Left lung (tissue), 10 donors: ENCODE results near the gene MCM6. TPM values are rescaled to one million over a fixed set of nuclear protein-coding genes. Genes with fewer than 3 reads are reported as not detected.

ENCODE experiments used
- ATAC-seq: fragments of 200-7000 bp; cut with Tn5 transposase; one replicate; pipeline ENCODE4 v1.9.1; 2020; ENCODE audit warnings: moderate library complexity
- DNase-seq, 4 donors: peaks; one replicate each; pipeline ENCODE4 v3.0.0-alpha.2; 2013 to 2020
- H3K27ac ChIP-seq, 2 donors: fragments of 200-600 bp; sonication (generic) in 1 of 2; one replicate each; pipeline versions ENCODE4 v1.5.0 to v1.8.0; 2020 to 2021
- H3K27me3 ChIP-seq, 2 donors: fragments of 200-600 bp; sonication (generic) in 1 of 2; one replicate each; pipeline versions ENCODE4 v1.5.0 to v1.8.0; 2020 to 2021
- H3K36me3 ChIP-seq, 2 donors: fragments of 200-600 bp; sonication (generic) in 1 of 2; one replicate each; pipeline versions ENCODE4 v1.5.0 to v1.8.0; 2020 to 2021
- H3K4me1 ChIP-seq, 2 donors: fragments of 200-600 bp; one replicate each; pipeline ENCODE4 v1.8.0; 2021
- H3K4me3 ChIP-seq, 2 donors: fragments of 200-600 bp; sonication (generic) in 1 of 2; one replicate each; pipeline versions ENCODE4 v1.5.0 to v1.8.0; 2020 to 2021; ENCODE audit warnings: mild to moderate bottlenecking in 1 of 2
- H3K9me3 ChIP-seq, 2 donors: fragments of 200-600 bp; sonication (generic) in 1 of 2; one replicate each; pipeline versions ENCODE4 v1.5.0 to v1.8.0; 2020 to 2021
- intact Hi-C, 2 donors: fragments of 100-400 bp; cut with DNase I; formaldehyde crosslinking; loops; one replicate each; pipeline versions ENCODE4 v1.11.2 to v1.14.2; 2022
- polyA plus RNA-seq, 6 donors: library from polyadenylated mRNA; unstranded; fragments of 120-200 nt; gene quantifications; one replicate each; pipeline ENCODE4 v1.2.1, GENCODE V29; 2013; ENCODE audit not compliant: insufficient read length in 6 of 6
- total RNA-seq, 2 donors: library from RNA; stranded (reverse); fragmentation: NEBNext Ultra II Directional; extraction: Animal tissue kit (Norgen Biotek cat#: 25700); gene quantifications; one replicate each; pipeline ENCODE4 v1.2.1, GENCODE V29; 2021
- TF ChIP-seq, protein P1 (sequence below), 2 donors: fragments of 200-600 bp; sonication (generic) in 1 of 2; IDR thresholded peaks; one replicate each; pipeline versions ENCODE4 v1.5.0 to v1.8.0; 2021; ENCODE audit warnings: antibody characterized with exemption in 2 of 2
- donor health status: DM: no; HTN: yes; CAD: no.
- donor health status: DM: no; HTN: no; CAD: no.

Gene MCM6
- total and polyA plus RNA-seq, 8 donors = 21.1 to 60.8 (median 50.1) TPM

DNA sequence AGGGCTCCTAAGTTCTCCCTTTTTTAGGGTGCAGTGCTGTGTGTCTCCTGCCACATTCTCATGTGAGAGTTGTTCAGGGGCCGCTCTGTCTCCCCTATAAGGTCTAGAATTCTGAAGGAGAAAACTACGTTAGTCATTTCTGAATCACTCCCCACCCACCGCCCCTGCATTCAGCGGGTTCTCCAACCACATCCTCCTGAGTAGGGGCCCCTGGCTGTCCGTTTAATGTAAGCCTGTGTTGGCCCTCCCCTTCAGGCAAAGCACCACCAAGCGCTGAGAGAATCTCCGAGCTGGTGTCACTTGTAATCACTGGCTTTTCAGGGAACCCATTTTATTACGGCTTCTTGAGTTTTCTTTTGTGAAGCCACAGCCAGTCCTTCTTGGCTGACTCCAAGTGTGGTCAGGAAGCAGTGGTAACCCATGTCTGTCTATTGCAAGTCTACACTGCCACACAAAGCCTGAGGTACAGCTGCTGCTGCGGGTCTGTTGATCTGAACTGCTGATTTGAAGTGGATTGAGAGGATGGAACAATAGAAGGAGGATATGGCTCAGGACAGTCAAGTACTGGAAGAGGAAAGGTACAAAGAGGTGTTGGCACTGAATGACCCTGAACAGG, 56.1 kb downstream of the MCM6 start:
- H3K36me3 ChIP-seq = no peaks in the 10 kb centered on the region
- no peak for DNase-seq
- H3K27ac ChIP-seq = no peak overlapping the region
- TF ChIP-seq, protein P1, sequence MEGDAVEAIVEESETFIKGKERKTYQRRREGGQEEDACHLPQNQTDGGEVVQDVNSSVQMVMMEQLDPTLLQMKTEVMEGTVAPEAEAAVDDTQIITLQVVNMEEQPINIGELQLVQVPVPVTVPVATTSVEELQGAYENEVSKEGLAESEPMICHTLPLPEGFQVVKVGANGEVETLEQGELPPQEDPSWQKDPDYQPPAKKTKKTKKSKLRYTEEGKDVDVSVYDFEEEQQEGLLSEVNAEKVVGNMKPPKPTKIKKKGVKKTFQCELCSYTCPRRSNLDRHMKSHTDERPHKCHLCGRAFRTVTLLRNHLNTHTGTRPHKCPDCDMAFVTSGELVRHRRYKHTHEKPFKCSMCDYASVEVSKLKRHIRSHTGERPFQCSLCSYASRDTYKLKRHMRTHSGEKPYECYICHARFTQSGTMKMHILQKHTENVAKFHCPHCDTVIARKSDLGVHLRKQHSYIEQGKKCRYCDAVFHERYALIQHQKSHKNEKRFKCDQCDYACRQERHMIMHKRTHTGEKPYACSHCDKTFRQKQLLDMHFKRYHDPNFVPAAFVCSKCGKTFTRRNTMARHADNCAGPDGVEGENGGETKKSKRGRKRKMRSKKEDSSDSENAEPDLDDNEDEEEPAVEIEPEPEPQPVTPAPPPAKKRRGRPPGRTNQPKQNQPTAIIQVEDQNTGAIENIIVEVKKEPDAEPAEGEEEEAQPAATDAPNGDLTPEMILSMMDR (IDR thresholded peaks at IDR 0.05) = no peak
- intact Hi-C loops = no loop called here
- no peaks in the 10 kb centered on the region for H3K27me3 ChIP-seq
- H3K4me1 ChIP-seq = no peaks in the 10 kb centered on the region
- ATAC-seq = no peak
- H3K9me3 ChIP-seq = peaks cover 0 to 9% of the 10 kb centered on the region in 2 donors
- H3K4me3 ChIP-seq = no peak overlapping the region

DNA sequence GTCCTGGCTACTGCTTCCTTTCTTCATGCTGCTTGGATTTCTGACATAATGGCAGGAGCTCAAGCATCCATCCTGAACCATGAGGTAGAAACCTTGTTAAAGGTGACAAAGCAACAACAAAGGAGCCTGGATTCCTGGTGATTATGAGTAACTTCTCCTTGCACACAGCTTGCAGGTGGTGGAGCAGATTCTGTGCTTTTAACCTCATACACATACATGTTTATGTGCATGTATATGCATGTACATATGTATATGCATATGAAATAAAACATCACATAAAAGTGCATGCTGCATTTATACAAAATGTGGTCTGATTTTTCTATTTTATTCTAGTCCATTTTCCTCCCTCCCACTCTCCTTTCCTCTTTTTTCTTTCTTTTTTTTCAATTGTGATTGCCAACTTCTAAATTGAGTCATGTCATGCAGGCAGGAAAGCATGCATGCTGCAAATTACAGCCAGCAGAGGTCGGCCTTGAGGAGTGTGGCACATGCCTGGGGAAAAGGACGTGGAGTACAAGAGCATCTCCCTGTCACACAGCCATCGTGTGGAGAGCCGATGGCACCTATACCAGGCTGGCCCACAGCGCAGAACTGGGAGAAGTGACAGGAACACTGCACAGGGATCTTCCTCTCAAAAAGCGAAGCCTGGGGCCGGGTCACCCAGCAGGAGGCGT, 57.2 kb downstream of the MCM6 start:
- TF ChIP-seq, protein P1 (IDR thresholded peaks at IDR 0.05) = no peak
- Histone ChIP-seq H3K4me1 (no peaks in the 10 kb centered on the region), H3K4me3 (no peak overlapping the region), H3K27me3 (no peaks in the 10 kb centered on the region), H3K27ac (no peak overlapping the region), H3K36me3 (no peaks in the 10 kb centered on the region), H3K9me3 (peaks cover 0 to 13% of the 10 kb centered on the region in 2 donors)
- DNase-seq = no peak
- intact Hi-C loops = no loop called here
- ATAC-seq = no peak

DNA sequence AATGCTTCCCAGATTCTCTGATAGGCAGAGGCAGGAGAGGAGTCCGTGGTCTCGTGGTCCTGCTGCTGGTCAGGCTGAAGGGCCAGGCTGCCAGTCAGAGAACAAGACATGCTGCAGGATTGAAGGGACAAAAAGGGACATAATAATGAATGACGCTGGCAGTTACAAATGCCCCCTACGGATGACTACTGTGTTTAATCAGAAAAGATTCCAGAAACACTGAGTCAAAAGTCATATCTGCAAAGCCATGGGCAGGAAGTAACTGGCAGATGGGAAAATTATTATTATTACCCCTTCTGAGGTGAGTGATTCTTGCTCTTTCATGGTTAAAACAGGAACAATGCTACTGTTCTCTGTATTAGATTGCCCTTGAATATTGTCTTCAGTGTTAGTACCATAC, 58.3 kb downstream of the MCM6 start:
- H3K4me1 ChIP-seq = no peaks in the 10 kb centered on the region
- no peak overlapping the region for H3K4me3 ChIP-seq
- intact Hi-C loops = no loop called here
- TF ChIP-seq, protein P1 (IDR thresholded peaks at IDR 0.05) = no peak
- no peaks in the 10 kb centered on the region for H3K27me3 ChIP-seq
- H3K9me3 ChIP-seq = peaks cover 0 to 7% of the 10 kb centered on the region in 2 donors
- DNase-seq = no peak
- no peaks in the 10 kb centered on the region for H3K36me3 ChIP-seq
- no peak overlapping the region for H3K27ac ChIP-seq
- no peak for ATAC-seq

DNA sequence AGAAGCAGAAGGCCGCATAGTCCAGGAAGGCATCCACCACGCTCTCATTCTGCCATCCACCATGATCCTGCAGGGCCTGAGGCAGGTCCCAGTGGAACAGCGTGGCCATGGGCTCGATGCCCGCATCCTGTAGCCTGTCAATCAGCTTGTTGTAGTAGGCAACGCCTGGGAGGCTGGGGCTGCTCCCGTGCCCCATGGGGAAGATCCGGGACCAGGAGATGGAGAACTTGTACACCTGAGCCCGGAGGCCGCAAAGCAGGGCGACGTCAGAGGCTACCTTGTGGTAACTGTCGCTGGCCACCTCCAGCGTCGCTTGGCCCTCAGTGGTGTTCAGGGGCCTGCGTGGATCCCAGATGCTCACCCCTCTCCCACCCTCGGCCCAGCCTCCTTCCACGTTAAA, 58.8 kb downstream of the MCM6 start:
- ATAC-seq = no peak
- no peaks in the 10 kb centered on the region for H3K27me3 ChIP-seq

DNA sequence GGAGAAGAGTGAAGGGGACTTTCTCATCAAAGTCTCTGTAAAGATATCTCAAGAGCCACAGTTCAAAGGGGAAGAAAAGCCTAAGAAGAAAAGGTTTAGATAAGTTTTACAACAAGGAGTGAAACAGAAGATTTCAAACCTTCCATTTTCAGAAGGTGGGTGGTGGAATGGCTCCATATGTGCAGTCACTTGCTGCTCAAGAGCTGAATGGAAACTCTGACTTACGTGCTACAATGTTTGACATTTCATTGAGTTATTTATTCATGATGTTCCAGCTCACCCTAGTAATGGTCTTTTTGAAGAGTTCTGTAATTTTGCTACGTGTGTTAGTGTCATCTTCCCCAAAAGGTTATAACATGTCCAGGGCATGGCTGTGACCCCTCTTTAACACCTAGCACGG, 61.0 kb downstream of the MCM6 start:
- no peaks in the 10 kb centered on the region for H3K4me1 ChIP-seq
- intact Hi-C loops = no loop called here
- no peaks in the 10 kb centered on the region for H3K27me3 ChIP-seq
- ATAC-seq (no peak), DNase-seq (no peak)
- no peak overlapping the region for H3K4me3 ChIP-seq
- H3K9me3 ChIP-seq = peaks cover 0 to 4% of the 10 kb centered on the region in 2 donors
- no peak overlapping the region for H3K27ac ChIP-seq
- H3K36me3 ChIP-seq = no peaks in the 10 kb centered on the region
- TF ChIP-seq, protein P1 (IDR thresholded peaks at IDR 0.05) = no peak

More for the DNA sequence above, 58.8 kb downstream of the MCM6 start:
- no peak for DNase-seq
- no peak overlapping the region for H3K4me3 ChIP-seq
- H3K27ac ChIP-seq = no peak overlapping the region
- H3K36me3 ChIP-seq = no peaks in the 10 kb centered on the region
- TF ChIP-seq, protein P1 (IDR thresholded peaks at IDR 0.05) = no peak
- H3K4me1 ChIP-seq = no peaks in the 10 kb centered on the region
- intact Hi-C loops = no loop called here
- peaks cover 0 to 4% of the 10 kb centered on the region in 2 donors for H3K9me3 ChIP-seq
